ENCODE results near the gene MINAR2.

The MINAR2 gene

GRCh38 chr5:129781594-129781993 is 33.7 kb downstream of the MINAR2 start:
- TF ChIP-seq ZFX (IDR thresholded peaks at IDR 0.05) (no peak), CTCF (conservative IDR thresholded peaks at IDR 0.05) (no peak)
- no peak overlapping the region for H3K27ac ChIP-seq

- TF ChIP-seq CTCF (conservative IDR thresholded peaks at IDR 0.05) = no peak
- no peak for TF ChIP-seq ZFX (IDR thresholded peaks at IDR 0.05)
- no peak overlapping the region for H3K27ac ChIP-seq
These were observed 55.5 kb downstream of the MINAR2 start for GRCh38 chr5:129803403-129803802.

- H3K27ac ChIP-seq = no peak overlapping the region
- TF ChIP-seq ZFX (IDR thresholded peaks at IDR 0.05) (no peak), CTCF (conservative IDR thresholded peaks at IDR 0.05) (no peak)
These were observed 56.8 kb downstream of the MINAR2 start for GRCh38 chr5:129804705-129805104.

- TF ChIP-seq ZFX (IDR thresholded peaks at IDR 0.05) = no peak
- no peak for TF ChIP-seq CTCF (conservative IDR thresholded peaks at IDR 0.05)
- H3K27ac ChIP-seq = no peak overlapping the region
These were observed 59.4 kb downstream of the MINAR2 start for GRCh38 chr5:129807162-129807814.

Data from C4-2B (cell line).